Sciatic nerve (tissue), 2 donors: Measurements from ENCODE around the gene TP63. TPM values are rescaled to one million over a fixed set of nuclear protein-coding genes. Genes with fewer than 3 reads are reported as not detected.
"Not testable (repeated sequence)": the region's sequence is repeated elsewhere in the genome, so short reads cannot be mapped to it uniquely, and the experiment has no call there.

Source experiments
- ATAC-seq: fragments of 200-7000 bp; cut with Tn5 transposase; one replicate; pipeline ENCODE4 v1.9.1; 2020; ENCODE audit warnings: mild to moderate bottlenecking, moderate library complexity
- DNase-seq: peaks from one replicate; pipeline ENCODE4 v3.0.0-alpha.2; 2020; ENCODE audit warnings: low spot score
- intact Hi-C: fragments of 100-400 bp; cut with DNase I; formaldehyde crosslinking; loops from one replicate; pipeline ENCODE4 v1.14.2; 2022
- total RNA-seq: library from RNA; stranded (reverse); fragmentation: NEBNext Ultra II Directional; extraction: Animal tissue kit (Norgen Biotek cat#: 25700); gene quantifications from one replicate; pipeline ENCODE4 v1.2.1, GENCODE V29; 2021
- donor health status: DM: no; HTN: no; CAD: no.
- donor health status: DM: no; HTN: no; CAD: no.

Gene TP63
- 7.2 TPM for total RNA-seq

GRCh38 chr3:189631373-189631408 lies at the start of gene TP63:
TSS of gene TP63 (plus strand) at chr3:189631389. CDS start at chr3:189631516, 127 bp downstream.
- DNase-seq, result no peak
- intact Hi-C loops, result no loop called here
- ATAC-seq, result no peak

- DNase-seq, result no peak
- ATAC-seq, result no peak
- intact Hi-C loops, result no loop called here
Measured at GRCh38 chr3:189582179-189582578, 49.0 kb upstream of the TP63 start.

GRCh38 chr3:189584645-189585044 lies 46.5 kb upstream of the TP63 start:
- intact Hi-C loops, result no loop called here
- DNase-seq (no peak), ATAC-seq (no peak)

GRCh38 chr3:189586941-189587663 lies 44.1 kb upstream of the TP63 start:
- DNase-seq, result no peak
- intact Hi-C loops, result no loop called here
- ATAC-seq, result no peak

GRCh38 chr3:189587664-189588040 lies 43.5 kb upstream of the TP63 start:
- intact Hi-C loops, result no loop called here
- ATAC-seq (no peak), DNase-seq (no peak)

- intact Hi-C loops, result no loop called here
- ATAC-seq (no peak), DNase-seq (no peak)
Measured at GRCh38 chr3:189588070-189588469, 43.1 kb upstream of the TP63 start.

- peak; percentile 65 for ATAC-seq
- intact Hi-C loops, result no loop called here
- DNase-seq, result no peak
Measured at GRCh38 chr3:189588475-189589178, 42.6 kb upstream of the TP63 start.

- DNase-seq (no peak), ATAC-seq (no peak)
- intact Hi-C loops, result no loop called here
Measured at GRCh38 chr3:189589179-189589569, 42.0 kb upstream of the TP63 start.

- intact Hi-C loops, result no loop called here
- no peak for ATAC-seq
- no peak for DNase-seq
Measured at GRCh38 chr3:189590223-189590622, 41.0 kb upstream of the TP63 start.

GRCh38 chr3:189593581-189593980 lies 37.6 kb upstream of the TP63 start:
- no peak for DNase-seq
- ATAC-seq, result peak; percentile 55
- intact Hi-C loops, result no loop called here

GRCh38 chr3:189596078-189596979 lies 34.9 kb upstream of the TP63 start:
- ATAC-seq, DNase-seq, intact Hi-C loops: not testable (repeated sequence)

- intact Hi-C loops, result no loop called here
- DNase-seq, result no peak
- no peak for ATAC-seq
Measured at GRCh38 chr3:189597918-189598317, 33.3 kb upstream of the TP63 start.

GRCh38 chr3:189598530-189599225 lies 32.5 kb upstream of the TP63 start:
- intact Hi-C loops, result no loop called here
- no peak for DNase-seq
- no peak for ATAC-seq

GRCh38 chr3:189602471-189602870 lies 28.7 kb upstream of the TP63 start:
- intact Hi-C loops, result no loop called here

GRCh38 chr3:189605717-189606116 lies 25.5 kb upstream of the TP63 start:
- no peak for ATAC-seq
- DNase-seq, result no peak
- intact Hi-C loops, result no loop called here

More at GRCh38 chr3:189602471-189602870, 28.7 kb upstream of the TP63 start:
- ATAC-seq (no peak), DNase-seq (no peak)

GRCh38 chr3:189606774-189607173 lies 24.4 kb upstream of the TP63 start:
- intact Hi-C loops, result no loop called here
- ATAC-seq (no peak), DNase-seq (no peak)

GRCh38 chr3:189612641-189613040 lies 18.5 kb upstream of the TP63 start:
- DNase-seq, intact Hi-C loops: not testable (repeated sequence)

GRCh38 chr3:189613122-189613521 lies 18.1 kb upstream of the TP63 start:
- DNase-seq (no peak), ATAC-seq (no peak)
- intact Hi-C loops, result no loop called here

More at GRCh38 chr3:189612641-189613040, 18.5 kb upstream of the TP63 start:
- not testable (repeated sequence) for ATAC-seq

- DNase-seq (no peak), ATAC-seq (no peak)
- intact Hi-C loops, result no loop called here
Measured at GRCh38 chr3:189621948-189622603, 9.1 kb upstream of the TP63 start.
